GM12878 (cell line): Measurements from ENCODE around the gene DGCR8.

Experiments used
- CEBPB ChIP-seq, 2 experiments: fragments of 150-350 bp in 1 of 2; IDR thresholded peaks; 2 replicates each; pipeline ENCODE4 v1.6.1; 2012 to 2014; ENCODE audit warnings: low read depth in 2 of 2, low read length in 2 of 2, borderline replicate concordance in 1 of 2, inconsistent platforms in 1 of 2
- CTCF ChIP-seq, 3 experiments: IDR thresholded peaks in 2 of 3; conservative IDR thresholded peaks in 1 of 3; 2 replicates each; pipeline ENCODE4 v1.5.1; 2011; ENCODE audit warnings: low read depth in 3 of 3, low read length in 3 of 3, mild to moderate bottlenecking in 3 of 3, control low read depth in 2 of 3, moderate library complexity in 2 of 3, inconsistent platforms in 1 of 3, mixed read lengths in 1 of 3; ENCODE audit not compliant: control insufficient read depth in 2 of 3, insufficient read depth in 1 of 3; ENCODE audit errors: extremely low read depth in 1 of 3
- EGR1 ChIP-seq, 2 experiments: IDR thresholded peaks; 1 replicate in 1 of 2; 2 replicates in 1 of 2; pipeline ENCODE4 v1.6.1; 2011 to 2012; ENCODE audit warnings: low read depth in 2 of 2, low read length in 2 of 2, borderline replicate concordance in 1 of 2, mild to moderate bottlenecking in 1 of 2, moderate library complexity in 1 of 2
- ETV6 ChIP-seq, 2 experiments: fragments of 450-650 bp in 1 of 2; IDR thresholded peaks in 1 of 2; conservative IDR thresholded peaks in 1 of 2; 2 replicates each; pipeline ENCODE4 v1.6.1; 2014; ENCODE audit warnings: antibody characterized with exemption in 1 of 2, borderline replicate concordance in 1 of 2, low read depth in 1 of 2, mild to moderate bottlenecking in 1 of 2, moderate library complexity in 1 of 2
- FOXM1 ChIP-seq: IDR thresholded peaks from 2 replicates; pipeline ENCODE4 v1.6.1; 2012; ENCODE audit warnings: low read depth, mild to moderate bottlenecking, inconsistent platforms, low read length, moderate library complexity
- KDM1A ChIP-seq: fragments of 200-600 bp; sonication (generic); IDR thresholded peaks from 2 replicates; pipeline ENCODE4 v1.6.1; 2016; ENCODE audit warnings: borderline replicate concordance
- MXI1 ChIP-seq: fragments of 150-350 bp; IDR thresholded peaks from 2 replicates; pipeline ENCODE4 v1.6.1; 2011; ENCODE audit warnings: low read depth, mild to moderate bottlenecking, inconsistent platforms, low read length, improper control_type of control experiment
- NKRF ChIP-seq: fragments of 450-650 bp; conservative IDR thresholded peaks from 2 replicates; pipeline ENCODE4 v1.6.1; 2017; ENCODE audit warnings: mild to moderate bottlenecking, moderate library complexity
- RBBP5 ChIP-seq: fragments of 200-600 bp; sonication (generic); conservative IDR thresholded peaks from 2 replicates; pipeline ENCODE4 v1.6.1; 2016
- ZBTB33 ChIP-seq: fragments of 450-650 bp; IDR thresholded peaks from 2 replicates; pipeline ENCODE4 v1.6.1; 2017; ENCODE audit warnings: mild to moderate bottlenecking
- ZNF217 ChIP-seq: fragments of 450-650 bp; IDR thresholded peaks from 2 replicates; pipeline ENCODE4 v1.6.1; 2017; ENCODE audit warnings: antibody characterized with exemption, mild to moderate bottlenecking
- ZNF274 ChIP-seq: IDR thresholded peaks from one replicate; pipeline ENCODE4 v1.8.0; 2011; ENCODE audit not compliant: insufficient read length, insufficient read depth
- TF ChIP-seq, protein P1 (sequence below): IDR thresholded peaks from 2 replicates; pipeline ENCODE4 v1.6.1; 2012; ENCODE audit warnings: mild to moderate bottlenecking, low read depth, low read length

- TF ChIP-seq ETV6 (conservative IDR thresholded peaks at IDR 0.05 in 1 of 2, IDR thresholded peaks at IDR 0.05 in 1 of 2; ENCODE audit: borderline replicate concordance in 1 of 2, low read depth in 1 of 2) (no peak), ZNF217 (no peak), RBBP5 (no peak), CEBPB (IDR thresholded peaks at IDR 0.05; ENCODE audit: borderline replicate concordance in 1 of 2, low read depth in 2 of 2, low read length in 2 of 2) (no peak), ZBTB33 (no peak), MXI1 (no peak), KDM1A (no peak), CTCF (IDR thresholded peaks at IDR 0.05 in 2 of 3, conservative IDR thresholded peaks at IDR 0.05 in 1 of 3; ENCODE audit: control insufficient read depth in 2 of 3, extremely low read depth in 1 of 3, insufficient read depth in 1 of 3, low read depth in 3 of 3, low read length in 3 of 3) (no peak), NKRF (no peak), ZNF274 (no peak), EGR1 (IDR thresholded peaks at IDR 0.05; ENCODE audit: borderline replicate concordance in 1 of 2, low read depth in 2 of 2, low read length in 2 of 2) (no peak), FOXM1 (no peak)
- TF ChIP-seq, protein P1, sequence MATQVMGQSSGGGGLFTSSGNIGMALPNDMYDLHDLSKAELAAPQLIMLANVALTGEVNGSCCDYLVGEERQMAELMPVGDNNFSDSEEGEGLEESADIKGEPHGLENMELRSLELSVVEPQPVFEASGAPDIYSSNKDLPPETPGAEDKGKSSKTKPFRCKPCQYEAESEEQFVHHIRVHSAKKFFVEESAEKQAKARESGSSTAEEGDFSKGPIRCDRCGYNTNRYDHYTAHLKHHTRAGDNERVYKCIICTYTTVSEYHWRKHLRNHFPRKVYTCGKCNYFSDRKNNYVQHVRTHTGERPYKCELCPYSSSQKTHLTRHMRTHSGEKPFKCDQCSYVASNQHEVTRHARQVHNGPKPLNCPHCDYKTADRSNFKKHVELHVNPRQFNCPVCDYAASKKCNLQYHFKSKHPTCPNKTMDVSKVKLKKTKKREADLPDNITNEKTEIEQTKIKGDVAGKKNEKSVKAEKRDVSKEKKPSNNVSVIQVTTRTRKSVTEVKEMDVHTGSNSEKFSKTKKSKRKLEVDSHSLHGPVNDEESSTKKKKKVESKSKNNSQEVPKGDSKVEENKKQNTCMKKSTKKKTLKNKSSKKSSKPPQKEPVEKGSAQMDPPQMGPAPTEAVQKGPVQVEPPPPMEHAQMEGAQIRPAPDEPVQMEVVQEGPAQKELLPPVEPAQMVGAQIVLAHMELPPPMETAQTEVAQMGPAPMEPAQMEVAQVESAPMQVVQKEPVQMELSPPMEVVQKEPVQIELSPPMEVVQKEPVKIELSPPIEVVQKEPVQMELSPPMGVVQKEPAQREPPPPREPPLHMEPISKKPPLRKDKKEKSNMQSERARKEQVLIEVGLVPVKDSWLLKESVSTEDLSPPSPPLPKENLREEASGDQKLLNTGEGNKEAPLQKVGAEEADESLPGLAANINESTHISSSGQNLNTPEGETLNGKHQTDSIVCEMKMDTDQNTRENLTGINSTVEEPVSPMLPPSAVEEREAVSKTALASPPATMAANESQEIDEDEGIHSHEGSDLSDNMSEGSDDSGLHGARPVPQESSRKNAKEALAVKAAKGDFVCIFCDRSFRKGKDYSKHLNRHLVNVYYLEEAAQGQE = no peak
Measured at GRCh38 chr22:20071524-20071972, 8.5 kb upstream of the DGCR8 start.
